Stimulated activated CD8-positive, alpha-beta memory T cell treated with anti-CD3 and anti-CD28 coated beads, Interleukin-15, amount 100 ng/mL, for 24 hours (primary cell): ENCODE measurements around the gene FGGY.

Experiments
- DNase-seq: peaks from one replicate; pipeline ENCODE4 v3.0.0-alpha.2; 2020; ENCODE audit warnings: low read depth

FGGY gene

GRCh38 chr1:59315529-59316463 lies 18.9 kb downstream of the FGGY start:
- no peak for DNase-seq

GRCh38 chr1:59316497-59317128 lies 19.7 kb downstream of the FGGY start:
- DNase-seq: no peak

DNA sequence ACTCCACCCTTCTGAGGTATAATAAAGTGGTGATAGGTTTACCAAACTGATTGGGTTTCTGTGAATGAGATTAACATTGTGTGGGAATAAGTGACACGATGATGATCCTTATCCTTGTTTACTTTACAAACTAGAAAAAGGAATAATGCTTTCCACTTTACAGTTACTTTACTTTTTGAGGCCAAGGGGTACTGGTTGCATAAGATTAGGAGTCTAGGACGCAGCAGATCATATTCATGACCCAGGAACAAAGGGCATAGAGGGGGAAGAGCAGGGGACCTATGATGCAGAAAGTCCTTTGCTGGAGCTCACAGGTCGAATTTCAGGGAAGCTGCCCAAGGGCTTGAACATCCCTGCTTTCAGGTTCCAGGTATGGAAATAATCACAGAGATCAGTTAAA lies 20.4 kb downstream of the FGGY start:
- DNase-seq: no peak

GRCh38 chr1:59317780-59318179 lies 20.9 kb downstream of the FGGY start:
- DNase-seq: no peak

GRCh38 chr1:59318271-59318860 lies 21.5 kb downstream of the FGGY start:
- DNase-seq: no peak

GRCh38 chr1:59322394-59322793 lies 25.5 kb downstream of the FGGY start:
- no peak for DNase-seq

DNA sequence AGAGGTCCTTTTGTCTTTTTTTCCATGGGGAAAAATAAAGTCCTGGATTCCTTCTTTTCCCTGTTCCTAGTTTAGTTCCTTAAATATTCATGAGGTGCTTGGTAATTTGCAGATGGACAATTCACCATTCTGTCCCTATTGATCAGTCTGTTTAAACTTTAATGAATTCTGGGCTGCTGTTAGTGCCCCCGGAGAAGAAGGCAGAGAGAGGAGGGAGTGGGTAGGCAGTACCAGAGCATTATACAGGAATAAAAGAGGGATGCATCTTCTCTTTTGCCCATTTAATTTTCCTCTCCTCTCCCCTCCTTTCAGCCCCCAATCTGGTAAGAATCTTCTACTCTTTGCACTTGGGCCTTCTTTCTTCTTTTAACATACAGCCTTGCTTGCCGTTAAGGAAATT lies 25.9 kb downstream of the FGGY start:
- DNase-seq: no peak

DNA sequence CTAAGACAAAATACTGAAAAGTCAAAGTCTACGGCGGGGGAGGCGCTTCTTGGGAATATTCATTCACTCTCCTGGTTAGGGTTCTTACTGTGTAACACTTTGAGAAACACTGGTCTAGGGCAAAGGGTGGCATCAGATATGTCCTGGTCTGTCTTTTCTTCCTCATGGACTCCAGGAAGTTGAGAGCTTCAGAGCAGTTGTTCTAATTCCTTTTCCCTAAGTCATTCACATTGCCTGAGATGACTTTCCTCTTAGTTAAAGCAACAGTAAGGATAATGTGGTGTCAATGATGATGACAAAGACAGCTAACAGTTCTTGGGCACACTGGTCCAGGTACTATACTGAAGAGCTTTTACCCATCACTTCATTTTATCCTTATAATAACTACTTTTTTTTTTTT lies 27.0 kb downstream of the FGGY start:
- DNase-seq: no peak

- no peak for DNase-seq
These were observed 31.5 kb downstream of the FGGY start for GRCh38 chr1:59328353-59328752.

DNA sequence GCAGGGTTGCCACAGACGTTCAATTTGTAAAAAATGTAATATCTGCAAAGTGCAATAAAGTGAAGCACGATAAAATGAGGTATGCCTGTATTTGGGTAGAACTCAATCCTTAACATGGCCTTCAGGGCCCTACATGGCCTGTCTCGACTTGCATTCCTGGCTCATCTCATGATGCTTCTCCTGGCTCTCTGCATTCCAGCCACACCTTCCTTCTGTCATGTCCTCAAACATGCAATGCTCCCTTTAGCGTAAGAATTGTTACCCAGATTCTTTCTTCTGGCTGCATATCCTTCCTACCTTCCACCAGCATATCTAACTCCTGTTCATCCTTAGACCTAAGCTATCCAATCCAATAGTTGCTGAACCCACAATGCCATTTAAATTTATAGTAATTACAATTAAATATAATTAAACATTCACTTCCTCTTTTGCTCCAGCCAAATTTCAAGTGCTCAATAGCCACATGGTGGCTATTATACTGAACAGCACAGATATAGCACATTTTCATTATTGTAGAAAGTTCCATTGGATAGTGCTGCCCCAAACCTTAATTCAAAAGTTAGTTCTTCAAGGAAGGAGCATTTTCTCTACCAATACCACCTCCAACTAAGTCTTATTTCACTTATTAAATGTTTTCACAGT lies 32.6 kb downstream of the FGGY start:
- DNase-seq: no peak

DNA sequence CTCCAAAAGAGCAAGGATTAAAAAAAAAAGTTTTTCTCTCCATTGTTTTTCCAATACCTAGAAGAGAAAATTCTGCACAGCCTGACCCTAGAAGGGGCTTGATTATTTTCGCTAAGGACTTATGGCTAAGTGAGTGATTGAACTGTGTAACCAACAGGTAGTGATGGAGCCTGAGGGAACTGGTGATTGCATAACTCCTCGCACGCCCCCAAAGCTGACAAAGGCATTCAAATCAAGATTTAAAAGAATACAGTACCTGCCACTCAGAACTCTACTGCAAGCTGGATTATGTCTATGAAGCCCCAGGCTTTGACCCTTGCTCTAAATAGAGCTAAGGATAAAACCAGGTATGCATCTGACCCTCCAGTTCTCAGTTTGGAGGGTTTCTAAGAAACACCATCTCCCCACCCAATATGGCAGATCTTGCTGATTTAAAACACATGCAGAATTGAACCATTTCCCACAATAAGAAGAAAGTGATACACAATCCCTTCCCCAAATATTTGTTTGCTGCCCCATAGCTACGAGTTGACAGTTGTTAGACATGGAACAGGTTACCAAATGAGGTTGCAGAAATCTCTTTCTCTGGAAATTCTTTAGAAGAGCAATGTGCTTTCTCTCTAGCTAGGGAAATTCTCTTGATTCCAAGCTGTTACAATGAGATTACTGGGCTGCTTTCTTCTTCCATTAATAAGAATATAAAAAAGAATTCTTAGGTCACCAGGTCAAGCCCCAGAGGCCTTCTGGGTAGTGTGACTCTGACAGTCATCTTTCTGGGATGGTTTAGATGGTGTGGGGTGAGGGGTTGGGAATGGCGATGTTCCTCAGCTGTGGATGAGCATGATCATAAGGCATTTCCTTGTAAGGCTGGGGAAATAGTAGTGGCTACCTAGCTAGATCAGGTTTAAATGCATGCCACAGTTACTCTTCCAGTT lies 35.1 kb downstream of the FGGY start:
- no peak for DNase-seq

DNA sequence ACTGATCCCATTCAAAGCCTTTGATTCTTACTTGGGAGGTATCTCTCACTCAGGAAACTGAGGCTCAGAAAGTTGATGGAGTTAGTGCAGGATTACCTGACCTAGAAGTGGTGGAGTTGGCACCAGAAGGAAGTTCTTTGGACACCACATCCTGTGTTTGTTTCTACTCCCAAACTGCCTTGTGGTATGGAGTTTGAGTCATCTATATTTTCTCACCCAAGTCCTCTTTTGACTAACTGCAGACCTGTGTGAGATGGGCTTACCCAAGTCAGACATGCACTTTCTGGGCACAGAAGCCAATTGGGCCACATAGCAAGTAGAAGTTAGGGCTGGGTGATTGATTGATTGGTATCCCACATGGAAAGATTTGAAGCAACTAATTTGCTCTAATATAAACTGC lies 36.1 kb downstream of the FGGY start:
- no peak for DNase-seq

DNA sequence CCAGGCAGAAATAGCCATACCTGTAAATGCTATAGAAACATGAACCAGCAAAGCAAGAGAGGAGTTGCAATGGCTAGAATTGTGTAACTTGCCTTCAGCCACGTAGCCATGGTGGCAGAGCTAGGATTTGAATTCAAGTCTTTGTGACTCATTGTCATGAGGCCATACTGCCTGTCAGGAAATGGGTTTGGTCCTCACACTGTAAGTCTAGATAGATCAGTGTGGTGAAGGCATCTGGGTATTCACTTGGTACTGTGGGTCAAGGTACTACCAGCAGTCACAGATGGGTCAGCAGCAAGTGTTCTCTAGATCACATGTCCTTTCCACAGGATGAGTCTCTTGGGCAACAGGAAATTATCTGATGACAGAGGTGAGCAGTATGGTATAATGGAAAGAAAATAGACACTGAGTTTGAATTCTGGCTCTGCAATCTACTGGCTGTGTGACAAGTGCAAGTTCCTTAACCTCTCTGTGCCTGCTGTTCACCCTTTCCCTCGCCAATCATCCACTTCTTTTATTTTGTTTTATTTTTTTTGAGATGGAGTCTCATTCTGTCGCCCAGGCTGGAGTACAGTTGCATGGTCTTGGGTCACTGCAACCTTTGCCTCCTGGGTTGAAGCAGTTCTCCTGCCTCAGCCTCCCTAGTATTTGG lies 36.9 kb downstream of the FGGY start:
- DNase-seq: no peak

- DNase-seq: no peak
These were observed 43.8 kb downstream of the FGGY start for GRCh38 chr1:59340411-59341307.

DNA sequence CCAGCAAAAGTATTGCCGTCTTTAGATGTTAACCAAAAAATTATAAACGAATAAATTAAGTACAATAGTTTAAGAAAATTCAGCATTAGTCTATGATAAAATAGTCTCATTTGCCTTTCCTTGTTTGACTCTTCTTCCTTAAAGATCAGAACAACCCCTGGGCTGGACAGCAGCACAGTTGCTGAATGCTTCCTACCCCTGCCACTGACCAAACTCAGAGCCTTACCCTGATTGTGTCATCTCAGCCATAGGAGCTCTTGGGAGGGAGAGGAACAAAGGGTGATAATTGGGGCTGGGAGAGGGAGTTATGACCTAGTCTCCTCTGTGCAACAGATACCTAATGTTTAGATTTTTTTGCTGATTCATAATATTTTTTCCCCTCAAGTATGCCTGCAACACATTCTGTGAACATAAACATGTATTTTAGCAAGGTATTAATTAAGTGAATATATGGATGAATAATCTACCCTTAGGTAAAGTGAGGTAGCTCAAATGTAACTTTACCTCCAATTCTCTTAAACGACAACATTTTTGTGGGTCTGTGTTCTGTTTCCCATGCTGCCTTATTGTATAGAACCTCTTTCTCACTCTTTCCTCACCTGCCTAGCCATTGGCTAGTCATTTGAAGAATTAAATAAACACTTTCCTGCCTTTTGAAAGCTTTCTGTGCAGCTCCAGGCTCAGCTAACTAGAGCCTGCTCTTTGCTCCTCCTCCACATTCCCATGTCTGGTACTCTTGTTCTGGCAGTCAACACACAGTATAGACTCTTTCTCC lies 46.1 kb downstream of the FGGY start:
- DNase-seq: no peak

- no peak for DNase-seq
These were observed 46.6 kb downstream of the FGGY start for GRCh38 chr1:59343576-59343840.

DNA sequence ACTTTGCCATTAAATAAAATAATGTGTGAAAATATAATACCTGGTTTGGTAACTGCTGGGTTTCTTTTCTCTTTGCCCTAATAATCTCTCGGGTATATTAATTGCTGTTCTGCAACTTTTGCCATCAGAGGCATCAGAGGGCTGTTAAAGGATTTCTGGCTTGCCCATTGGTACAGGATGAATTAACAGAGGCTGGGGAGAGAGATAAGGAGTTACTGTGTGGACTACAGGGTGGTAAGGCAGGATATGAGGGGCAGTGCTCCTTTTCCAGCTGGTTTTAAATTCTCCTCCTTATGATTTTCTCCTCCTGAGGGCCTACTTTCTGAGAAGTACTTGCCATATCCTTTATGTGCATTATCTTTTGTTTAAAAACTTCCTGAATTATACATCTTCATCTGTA lies 48.3 kb downstream of the FGGY start:
- no peak for DNase-seq

GRCh38 chr1:59346429-59346828 lies 49.5 kb downstream of the FGGY start:
- no peak for DNase-seq

- no peak for DNase-seq
These were observed 52.2 kb downstream of the FGGY start for GRCh38 chr1:59349101-59349500.
